ENCODE data around the gene ZNF23.

The ZNF23 gene

DNA sequence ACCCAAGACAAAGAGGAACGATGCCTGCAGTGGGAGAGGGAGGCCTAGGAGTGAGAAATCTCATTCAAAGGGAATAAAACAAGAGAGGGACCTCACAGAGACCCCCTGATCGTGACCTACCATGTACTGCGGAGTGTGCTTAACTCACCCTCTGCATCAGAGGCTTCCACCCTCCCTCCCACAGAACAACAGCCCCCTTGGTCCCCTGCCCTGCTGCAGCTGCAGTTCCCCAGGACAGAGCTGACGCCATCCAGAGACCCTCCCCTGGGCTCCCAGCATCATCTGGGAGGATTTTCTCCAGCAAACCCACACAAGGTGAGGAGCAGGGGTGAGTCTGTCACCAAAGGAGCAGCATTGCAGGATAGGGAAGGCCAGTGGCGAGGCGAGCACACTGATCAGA is 60.0 kb downstream of the ZNF23 start:
- H3K4me3 ChIP-seq (ENCODE audit: low read length): no peak overlapping the region
- DNase-seq (ENCODE audit: low read depth): no peak
- TF ChIP-seq, protein P1, sequence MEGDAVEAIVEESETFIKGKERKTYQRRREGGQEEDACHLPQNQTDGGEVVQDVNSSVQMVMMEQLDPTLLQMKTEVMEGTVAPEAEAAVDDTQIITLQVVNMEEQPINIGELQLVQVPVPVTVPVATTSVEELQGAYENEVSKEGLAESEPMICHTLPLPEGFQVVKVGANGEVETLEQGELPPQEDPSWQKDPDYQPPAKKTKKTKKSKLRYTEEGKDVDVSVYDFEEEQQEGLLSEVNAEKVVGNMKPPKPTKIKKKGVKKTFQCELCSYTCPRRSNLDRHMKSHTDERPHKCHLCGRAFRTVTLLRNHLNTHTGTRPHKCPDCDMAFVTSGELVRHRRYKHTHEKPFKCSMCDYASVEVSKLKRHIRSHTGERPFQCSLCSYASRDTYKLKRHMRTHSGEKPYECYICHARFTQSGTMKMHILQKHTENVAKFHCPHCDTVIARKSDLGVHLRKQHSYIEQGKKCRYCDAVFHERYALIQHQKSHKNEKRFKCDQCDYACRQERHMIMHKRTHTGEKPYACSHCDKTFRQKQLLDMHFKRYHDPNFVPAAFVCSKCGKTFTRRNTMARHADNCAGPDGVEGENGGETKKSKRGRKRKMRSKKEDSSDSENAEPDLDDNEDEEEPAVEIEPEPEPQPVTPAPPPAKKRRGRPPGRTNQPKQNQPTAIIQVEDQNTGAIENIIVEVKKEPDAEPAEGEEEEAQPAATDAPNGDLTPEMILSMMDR (conservative IDR thresholded peaks at IDR 0.05; ENCODE audit: low read length): no peak

DNA sequence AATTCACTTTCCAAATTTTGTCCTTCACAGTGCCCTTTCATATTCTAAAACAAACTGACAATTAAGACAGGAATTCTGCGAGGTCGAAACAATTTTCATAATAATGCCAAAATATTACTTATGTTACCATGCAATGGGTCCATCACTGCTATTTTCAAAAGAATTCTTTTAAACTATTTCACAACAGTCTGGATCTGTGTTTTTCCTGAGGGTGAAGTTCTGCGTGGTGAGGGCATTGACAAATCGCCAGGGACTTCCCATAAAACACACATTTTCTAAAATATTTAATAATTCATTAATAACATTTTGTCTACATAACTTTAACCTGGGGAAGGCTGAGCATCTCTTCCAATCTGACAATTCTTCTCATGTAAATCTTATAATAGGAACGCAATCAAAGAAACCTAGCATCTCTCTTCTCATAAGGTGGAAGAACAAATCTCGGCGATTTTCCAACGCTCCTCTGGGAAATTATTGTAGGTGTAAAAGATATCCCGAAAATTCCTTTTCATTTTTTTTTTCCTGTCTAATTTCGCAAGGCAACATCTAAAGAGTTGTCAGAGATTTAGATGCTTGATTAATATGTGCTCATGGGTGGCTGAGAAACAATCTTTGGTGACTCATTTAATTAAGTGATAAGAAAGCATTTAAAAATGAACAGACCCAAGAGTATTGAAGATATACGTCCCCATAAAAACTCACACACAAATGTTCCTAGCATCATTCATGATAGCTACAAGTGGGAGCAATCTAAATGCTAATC is 62.1 kb downstream of the ZNF23 start:
- DNase-seq (ENCODE audit: low read depth): no peak

More for the DNA sequence above, 62.1 kb downstream of the ZNF23 start:
- H3K4me3 ChIP-seq (ENCODE audit: low read length): no peak overlapping the region
- TF ChIP-seq, protein P1 (conservative IDR thresholded peaks at IDR 0.05; ENCODE audit: low read length): no peak

Data from AG10803 (cell line).